ENCODE measurements around the gene MGRN1. TPM values are rescaled to one million over a fixed set of nuclear protein-coding genes. Genes with fewer than 3 reads are reported as not detected.

MGRN1 gene
- polyA plus RNA-seq, 1 donor from 2014 or later: 35.9 TPM

- no peak for TF ChIP-seq CTCF (IDR thresholded peaks at IDR 0.05; ENCODE audit: poor library complexity, severe bottlenecking)
- no peak for TF ChIP-seq SMC3 (conservative IDR thresholded peaks at IDR 0.05; ENCODE audit: poor library complexity)
- TF ChIP-seq EZH2 (IDR thresholded peaks at IDR 0.05; ENCODE audit: borderline replicate concordance, insufficient read depth, low read length, poor library complexity, severe bottlenecking): no peak
- no peak for TF ChIP-seq MXI1 (conservative IDR thresholded peaks at IDR 0.05; ENCODE audit: poor library complexity, severe bottlenecking)
- TF ChIP-seq REST (IDR thresholded peaks at IDR 0.05; ENCODE audit: borderline replicate concordance): no peak
- no peak for TF ChIP-seq TAF1 (IDR thresholded peaks at IDR 0.05; ENCODE audit: low read depth)
- TF ChIP-seq POLR2AphosphoS5 (IDR thresholded peaks at IDR 0.05): no peak
- TF ChIP-seq EP300 (conservative IDR thresholded peaks at IDR 0.05; ENCODE audit: poor library complexity, severe bottlenecking): no peak
- TF ChIP-seq RAD21 (conservative IDR thresholded peaks at IDR 0.05): no peak
- no peak overlapping the region for H3K27ac ChIP-seq (ENCODE audit: low read length)
- H3K9me2 ChIP-seq (ENCODE audit: insufficient read depth, low read length): no peaks in the 10 kb centered on the region
- H3K36me3 ChIP-seq (ENCODE audit: insufficient read depth, low read length): no peaks in the 10 kb centered on the region
- no peaks in the 10 kb centered on the region for H3K9me3 ChIP-seq (ENCODE audit: low read length)
- no peak overlapping the region for H3K4me2 ChIP-seq (ENCODE audit: low read length)
- no peaks in the 10 kb centered on the region for H3F3A ChIP-seq (ENCODE audit: insufficient read depth, low read length, poor library complexity, severe bottlenecking)
- no peak overlapping the region for H3K4me3 ChIP-seq (ENCODE audit: low read length)
- H2AFZ ChIP-seq (ENCODE audit: low read depth, low read length): no peak overlapping the region
- no peak overlapping the region for H3K9ac ChIP-seq (ENCODE audit: low read length)
- no peaks in the 10 kb centered on the region for H4K20me1 ChIP-seq (ENCODE audit: insufficient read depth)
- no peaks in the 10 kb centered on the region for H3K27me3 ChIP-seq (ENCODE audit: insufficient read depth, low read depth, low read length)
- H3K79me2 ChIP-seq (replicated peaks; ENCODE audit: insufficient read depth, low read length): peaks cover 46% of the 10 kb centered on the region
Measured at GRCh38 chr16:4639899-4640509, 15.4 kb downstream of the MGRN1 start.

- TF ChIP-seq SMC3 (conservative IDR thresholded peaks at IDR 0.05; ENCODE audit: poor library complexity) (no peak), MXI1 (conservative IDR thresholded peaks at IDR 0.05; ENCODE audit: poor library complexity, severe bottlenecking) (no peak), TAF1 (IDR thresholded peaks at IDR 0.05; ENCODE audit: low read depth) (no peak), EZH2 (IDR thresholded peaks at IDR 0.05; ENCODE audit: borderline replicate concordance, insufficient read depth, low read length, poor library complexity, severe bottlenecking) (no peak), EP300 (conservative IDR thresholded peaks at IDR 0.05; ENCODE audit: poor library complexity, severe bottlenecking) (no peak), RAD21 (conservative IDR thresholded peaks at IDR 0.05) (no peak), CTCF (IDR thresholded peaks at IDR 0.05; ENCODE audit: poor library complexity, severe bottlenecking) (no peak), POLR2AphosphoS5 (IDR thresholded peaks at IDR 0.05) (no peak), REST (IDR thresholded peaks at IDR 0.05; ENCODE audit: borderline replicate concordance) (no peak)
- Histone ChIP-seq H3K36me3 (ENCODE audit: insufficient read depth, low read length) (no peaks in the 10 kb centered on the region), H3K9ac (ENCODE audit: low read length) (no peak overlapping the region), H3K79me2 (replicated peaks; ENCODE audit: insufficient read depth, low read length) (peaks cover 53% of the 10 kb centered on the region), H3K4me2 (ENCODE audit: low read length) (no peak overlapping the region), H3K4me3 (ENCODE audit: low read length) (no peak overlapping the region), H3K27ac (ENCODE audit: low read length) (no peak overlapping the region), H2AFZ (ENCODE audit: low read depth, low read length) (no peak overlapping the region), H3F3A (ENCODE audit: insufficient read depth, low read length, poor library complexity, severe bottlenecking) (no peaks in the 10 kb centered on the region), H3K9me2 (ENCODE audit: insufficient read depth, low read length) (no peaks in the 10 kb centered on the region), H3K9me3 (ENCODE audit: low read length) (no peaks in the 10 kb centered on the region), H3K27me3 (ENCODE audit: insufficient read depth, low read depth, low read length) (no peaks in the 10 kb centered on the region), H4K20me1 (ENCODE audit: insufficient read depth) (no peaks in the 10 kb centered on the region)
Measured at GRCh38 chr16:4640572-4641305, 16.1 kb downstream of the MGRN1 start.

All from neural cell (in vitro differentiated cells).